ENCODE data around the gene NME9. TPM values are rescaled to one million over a fixed set of nuclear protein-coding genes. Genes with fewer than 3 reads are reported as not detected.

The NME9 gene
- total and polyA plus RNA-seq, 2 of the 4 experiments (the other 2 are of a cell fraction): not detected

GRCh38 chr3:138375447-138375846 is 45.8 kb upstream of the NME9 start:
- no peak overlapping the region for H2BK20ac ChIP-seq (ENCODE audit: low read depth, low read length)
- TF ChIP-seq RCOR1 (IDR thresholded peaks at IDR 0.05; ENCODE audit: insufficient replicate concordance, low read length) (no peak), RAD21 (IDR thresholded peaks at IDR 0.05; ENCODE audit: low read length) (no peak), BHLHE40 (IDR thresholded peaks at IDR 0.05; ENCODE audit: low read depth, low read length) (no peak), USF2 (IDR thresholded peaks at IDR 0.05; ENCODE audit: low read depth, low read length) (no peak), CEBPB (IDR thresholded peaks at IDR 0.05; ENCODE audit: low read depth, low read length) (no peak), MAFK (IDR thresholded peaks at IDR 0.05; ENCODE audit: low read depth, low read length) (no peak), CHD1 (IDR thresholded peaks at IDR 0.05; ENCODE audit: low read depth, low read length) (no peak), RFX5 (IDR thresholded peaks at IDR 0.05; ENCODE audit: low read depth, low read length) (no peak), ELK1 (IDR thresholded peaks at IDR 0.05; ENCODE audit: borderline replicate concordance, low read depth, low read length) (no peak), NFE2L2 (IDR thresholded peaks at IDR 0.05; ENCODE audit: low read depth, low read length) (no peak), SMC3 (IDR thresholded peaks at IDR 0.05; ENCODE audit: low read depth, low read length) (no peak), FOS (IDR thresholded peaks at IDR 0.05; ENCODE audit: low read depth, low read length) (no peak), POLR2A (IDR thresholded peaks at IDR 0.05; ENCODE audit: low read depth, low read length) (no peak), MXI1 (IDR thresholded peaks at IDR 0.05; ENCODE audit: borderline replicate concordance, low read depth, low read length) (no peak), MAZ (IDR thresholded peaks at IDR 0.05; ENCODE audit: borderline replicate concordance, low read depth, low read length) (no peak)
- TF ChIP-seq, protein P1, sequence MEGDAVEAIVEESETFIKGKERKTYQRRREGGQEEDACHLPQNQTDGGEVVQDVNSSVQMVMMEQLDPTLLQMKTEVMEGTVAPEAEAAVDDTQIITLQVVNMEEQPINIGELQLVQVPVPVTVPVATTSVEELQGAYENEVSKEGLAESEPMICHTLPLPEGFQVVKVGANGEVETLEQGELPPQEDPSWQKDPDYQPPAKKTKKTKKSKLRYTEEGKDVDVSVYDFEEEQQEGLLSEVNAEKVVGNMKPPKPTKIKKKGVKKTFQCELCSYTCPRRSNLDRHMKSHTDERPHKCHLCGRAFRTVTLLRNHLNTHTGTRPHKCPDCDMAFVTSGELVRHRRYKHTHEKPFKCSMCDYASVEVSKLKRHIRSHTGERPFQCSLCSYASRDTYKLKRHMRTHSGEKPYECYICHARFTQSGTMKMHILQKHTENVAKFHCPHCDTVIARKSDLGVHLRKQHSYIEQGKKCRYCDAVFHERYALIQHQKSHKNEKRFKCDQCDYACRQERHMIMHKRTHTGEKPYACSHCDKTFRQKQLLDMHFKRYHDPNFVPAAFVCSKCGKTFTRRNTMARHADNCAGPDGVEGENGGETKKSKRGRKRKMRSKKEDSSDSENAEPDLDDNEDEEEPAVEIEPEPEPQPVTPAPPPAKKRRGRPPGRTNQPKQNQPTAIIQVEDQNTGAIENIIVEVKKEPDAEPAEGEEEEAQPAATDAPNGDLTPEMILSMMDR (conservative IDR thresholded peaks at IDR 0.05; ENCODE audit: low read depth, low read length): no peak
- peaks cover 4% of the 10 kb centered on the region for H3K36me3 ChIP-seq (ENCODE audit: control insufficient read depth, insufficient read depth, low read length)
- ATAC-seq (ENCODE audit: low read depth) (no peak), DNase-seq (no peak)
- no peak overlapping the region for H3K56ac ChIP-seq (ENCODE audit: extremely low read depth, insufficient read depth, low read length)
- dilution Hi-C loops (cut with HindIII; ENCODE audit: low sequenced_read_pairs, unreplicated experiment) (no loop called here), intact Hi-C loops (cut with micrococcal nuclease) (no loop called here), in situ Hi-C loops (cut with MboI; ENCODE audit: low sequenced_read_pairs) (no loop called here)
- H3K27ac ChIP-seq (ENCODE audit: insufficient read depth, low read length): no peak overlapping the region
- H4K5ac ChIP-seq (ENCODE audit: low read depth, low read length): no peak overlapping the region
- no peak overlapping the region for H3K4me3 ChIP-seq (ENCODE audit: insufficient read depth, low read depth, low read length)
- H2BK15ac ChIP-seq (ENCODE audit: low read depth, low read length): no peak overlapping the region
- H2BK5ac ChIP-seq (ENCODE audit: low read depth, low read length, poor library complexity, severe bottlenecking): no peak overlapping the region
- H2AFZ ChIP-seq (replicated peaks; ENCODE audit: low read length, poor library complexity): no peak overlapping the region
- no peak overlapping the region for H3K23ac ChIP-seq (ENCODE audit: low read depth, low read length)
- no peaks in the 10 kb centered on the region for H3K9me3 ChIP-seq (ENCODE audit: control insufficient read depth, insufficient read depth, low read length)
- CTCF ChIA-PET: no interaction called here
- H3K14ac ChIP-seq (replicated peaks; ENCODE audit: low read depth, low read length): no peak overlapping the region
- H3K18ac ChIP-seq (ENCODE audit: low read depth, low read length): no peak overlapping the region
- BruUV-seq (replicated peaks): no TSS peak
- no peak overlapping the region for H3K9ac ChIP-seq (ENCODE audit: low read depth, low read length)
- H3K27me3 ChIP-seq (ENCODE audit: control insufficient read depth, insufficient read depth, low read length): no peaks in the 10 kb centered on the region
- H4K91ac ChIP-seq (ENCODE audit: insufficient read depth, low read depth, low read length): no peak overlapping the region
- H2BK120ac ChIP-seq (ENCODE audit: low read depth, low read length): no peak overlapping the region
- no peaks in the 10 kb centered on the region for H3K4me1 ChIP-seq (ENCODE audit: control insufficient read depth, insufficient read depth, low read length)
- peaks cover 11 to 18% of the 10 kb centered on the region in 2 experiments; a peak in 3 of 4 replicates for H3K79me1 ChIP-seq (ENCODE audit: low read depth in 1 of 2, low read length in 2 of 2)
- no peak overlapping the region for H2AK9ac ChIP-seq (replicated peaks; ENCODE audit: low read depth, low read length, poor library complexity)
- POLR2A ChIA-PET (ENCODE audit: unreplicated experiment): no interaction called here
- H3K4ac ChIP-seq (ENCODE audit: low read depth, low read length): no peak overlapping the region
- H3K4me2 ChIP-seq (ENCODE audit: low read depth, low read length): no peak overlapping the region
- no peaks in the 10 kb centered on the region for H4K20me1 ChIP-seq (ENCODE audit: insufficient read depth, low read length)
- no CpG with 5 or more reads among the region's 4 CpGs for WGBS, 2 experiments (ENCODE audit: extremely low coverage in 2 of 2, insufficient read length in 1 of 2)
- H3K9me1 ChIP-seq (ENCODE audit: insufficient read depth, low read length): peaks cover 3% of the 10 kb centered on the region; the same call in 1 of the 2 replicates
- H4K8ac ChIP-seq (ENCODE audit: low read depth in 2 of 2, low read length in 2 of 2): no peak overlapping the region
- no peak overlapping the region for H2AK5ac ChIP-seq (ENCODE audit: low read depth, low read length)

Data from IMR-90 (cell line).